ENCODE data around the gene PAN2. TPM values are rescaled to one million over a fixed set of nuclear protein-coding genes. Genes with fewer than 3 reads are reported as not detected.

Gene PAN2
- total RNA-seq, 1 experiment from 2014 or later: 15.3 TPM

DNA sequence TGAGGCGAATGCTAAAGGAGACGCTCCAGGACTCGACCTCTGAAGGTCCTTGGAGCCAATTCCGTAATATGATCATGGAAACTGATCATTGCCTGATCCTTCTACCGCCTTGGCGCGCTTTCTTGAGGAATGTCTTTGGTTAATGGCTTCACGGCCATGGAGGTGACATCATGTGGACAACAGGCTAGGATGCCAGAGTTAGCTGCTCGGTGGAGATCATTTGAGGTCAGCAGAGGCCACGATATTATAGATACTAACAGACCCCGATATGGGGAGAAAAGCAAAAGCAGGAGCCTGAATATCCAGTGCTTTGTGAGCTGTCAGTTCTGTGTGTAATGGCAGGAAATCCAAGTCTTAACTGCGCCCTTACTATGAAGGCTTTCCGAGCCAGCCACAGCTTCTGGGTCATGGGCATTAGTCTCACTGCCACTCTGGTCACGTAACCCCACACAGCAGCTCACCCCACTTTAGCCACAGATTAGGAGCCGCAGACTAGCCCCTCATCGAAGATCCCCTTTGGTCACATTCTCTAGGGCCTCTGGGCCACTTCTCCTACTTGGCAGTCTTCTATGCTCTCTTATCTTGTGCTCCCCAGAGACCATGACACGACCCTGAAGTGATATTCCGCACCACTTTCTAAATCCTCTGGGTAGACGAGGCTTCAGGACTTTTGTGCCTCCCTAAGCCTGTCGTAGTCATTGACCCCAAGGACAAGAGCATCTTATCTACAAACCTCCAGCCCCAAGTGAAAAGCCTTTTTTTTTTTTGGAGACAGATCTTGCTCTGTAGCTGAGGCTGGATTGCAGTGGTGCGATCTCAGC, 32.9 kb downstream of the PAN2 start:
- Histone ChIP-seq H3K27me3 (ENCODE audit: low read length) (no peaks in the 10 kb centered on the region), H4K20me1 (ENCODE audit: low read length) (peaks cover 23% of the 10 kb centered on the region; the same call in 1 of the 2 replicates), H3K27ac (ENCODE audit: low read length) (peak overlapping the region; percentile 56), H3K4me1 (ENCODE audit: insufficient read depth, low read length) (peaks cover 39% of the 10 kb centered on the region), H3K9me3 (ENCODE audit: low read length) (no peaks in the 10 kb centered on the region), H2AFZ (ENCODE audit: low read length) (peak overlapping the region; percentile 87), H3K4me3 (ENCODE audit: low read length) (peak overlapping the region; percentile 96), H3K9me2 (replicated peaks; ENCODE audit: low read length) (no peaks in the 10 kb centered on the region), H3K4me2 (ENCODE audit: low read length) (peak overlapping the region; percentile 86), H3K9ac (ENCODE audit: low read length) (peak overlapping the region; percentile 89), H3K36me3 (ENCODE audit: low read depth, low read length) (peaks cover 18% of the 10 kb centered on the region), H3F3A (ENCODE audit: low read length, unreplicated experiment) (no peaks in the 10 kb centered on the region), H3K79me2 (ENCODE audit: low read length) (peaks cover 42% of the 10 kb centered on the region)
- CTCF ChIA-PET: no interaction called here
- DNase-seq (no peak), ATAC-seq (peak; percentile 1; the same call in 1 of the 2 replicates)
- TSS peak; percentile 70 for BruUV-seq (replicated peaks)
- no peak for TF ChIP-seq EZH2phosphoT487 (IDR thresholded peaks at IDR 0.05; ENCODE audit: borderline replicate concordance, low read length)
- TF ChIP-seq, protein P1, sequence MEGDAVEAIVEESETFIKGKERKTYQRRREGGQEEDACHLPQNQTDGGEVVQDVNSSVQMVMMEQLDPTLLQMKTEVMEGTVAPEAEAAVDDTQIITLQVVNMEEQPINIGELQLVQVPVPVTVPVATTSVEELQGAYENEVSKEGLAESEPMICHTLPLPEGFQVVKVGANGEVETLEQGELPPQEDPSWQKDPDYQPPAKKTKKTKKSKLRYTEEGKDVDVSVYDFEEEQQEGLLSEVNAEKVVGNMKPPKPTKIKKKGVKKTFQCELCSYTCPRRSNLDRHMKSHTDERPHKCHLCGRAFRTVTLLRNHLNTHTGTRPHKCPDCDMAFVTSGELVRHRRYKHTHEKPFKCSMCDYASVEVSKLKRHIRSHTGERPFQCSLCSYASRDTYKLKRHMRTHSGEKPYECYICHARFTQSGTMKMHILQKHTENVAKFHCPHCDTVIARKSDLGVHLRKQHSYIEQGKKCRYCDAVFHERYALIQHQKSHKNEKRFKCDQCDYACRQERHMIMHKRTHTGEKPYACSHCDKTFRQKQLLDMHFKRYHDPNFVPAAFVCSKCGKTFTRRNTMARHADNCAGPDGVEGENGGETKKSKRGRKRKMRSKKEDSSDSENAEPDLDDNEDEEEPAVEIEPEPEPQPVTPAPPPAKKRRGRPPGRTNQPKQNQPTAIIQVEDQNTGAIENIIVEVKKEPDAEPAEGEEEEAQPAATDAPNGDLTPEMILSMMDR (conservative IDR thresholded peaks at IDR 0.05; ENCODE audit: low read depth, low read length): no peak
- TF ChIP-seq EZH2 (IDR thresholded peaks at IDR 0.05; ENCODE audit: low read length, unreplicated experiment): no peak
- intact Hi-C loops (cut with micrococcal nuclease): no loop called here
- POLR2A ChIA-PET (ENCODE audit: unreplicated experiment): interaction anchor here (0.6 kb wide), 1 partner anchor 197 kb away, joined by 6 read pairs; the partner anchor contains the start of gene PA2G4

DNA sequence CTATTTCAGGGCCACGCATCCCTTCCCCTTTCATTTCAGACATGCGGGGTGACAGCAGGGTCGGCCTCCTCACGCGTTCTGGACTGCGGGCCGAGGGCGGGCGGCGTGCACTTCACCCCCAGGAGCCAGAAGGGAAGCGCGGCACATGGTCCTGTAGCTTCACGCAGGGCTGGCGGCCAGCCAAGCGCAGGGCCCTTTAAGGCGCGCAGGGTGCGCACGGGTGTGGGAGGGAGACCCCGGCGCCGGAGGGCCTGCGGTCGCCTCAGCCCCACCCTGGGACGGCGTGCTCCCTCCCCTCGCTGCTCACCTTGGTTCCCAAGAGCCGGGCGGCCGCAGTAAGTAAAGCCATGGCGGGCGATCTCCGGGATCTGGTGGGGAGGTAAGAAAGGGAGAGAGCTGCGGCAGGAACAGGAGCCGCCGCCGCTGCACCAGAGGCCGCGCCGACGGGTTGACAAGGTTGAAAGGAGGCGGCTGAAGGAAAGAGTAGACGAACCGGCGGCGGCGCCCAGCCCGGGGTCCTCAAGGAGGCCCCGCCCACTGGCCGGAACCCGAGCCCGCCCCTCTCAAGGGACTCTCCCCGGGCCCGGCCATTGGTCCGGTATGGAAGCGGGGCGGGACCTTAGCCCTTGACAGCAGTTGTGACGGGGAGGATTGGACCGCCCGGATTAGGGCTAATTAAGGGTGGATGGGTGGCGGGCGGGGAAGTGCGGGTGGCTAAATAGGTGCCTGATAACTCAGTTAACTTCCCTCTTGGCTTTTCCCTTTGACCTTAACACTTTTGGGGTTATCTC, 33.8 kb downstream of the PAN2 start, which contains the start of gene CS:
Gene CS, minus strand, starts transcription at position 478 of the 791 bp plus-strand sequence. Its CDS starts 129 bp downstream, at position 349.
- H2AFZ ChIP-seq (ENCODE audit: low read length): peak within 1 kb of the TSS; percentile 87
- ChIA-PET POLR2A (ENCODE audit: unreplicated experiment) (interaction anchor here (0.6 to 0.7 kb wide), 3 partner anchors 16 to 360 kb away, joined by 3 read pairs; no protein-coding TSS in a partner anchor), CTCF (no interaction called here)
- peaks cover 50% of the 10 kb centered on the region for H3K79me2 ChIP-seq (ENCODE audit: low read length)
- intact Hi-C loops (cut with micrococcal nuclease): no loop called here
- H3K36me3 ChIP-seq (ENCODE audit: low read depth, low read length): peaks cover 18% of the 10 kb centered on the region
- no peaks in the 10 kb centered on the region for H3F3A ChIP-seq (ENCODE audit: low read length, unreplicated experiment)
- H3K9me2 ChIP-seq (replicated peaks; ENCODE audit: low read length): no peaks in the 10 kb centered on the region
- peaks cover 39% of the 10 kb centered on the region for H3K4me1 ChIP-seq (ENCODE audit: insufficient read depth, low read length)
- H3K4me3 ChIP-seq (ENCODE audit: low read length): peak within 1 kb of the TSS; percentile 96
- peak within 1 kb of the TSS; percentile 69 for H3K27ac ChIP-seq (ENCODE audit: low read length)
- no peaks in the 10 kb centered on the region for H3K27me3 ChIP-seq (ENCODE audit: low read length)
- no peaks in the 10 kb centered on the region for H3K9me3 ChIP-seq (ENCODE audit: low read length)
- ATAC-seq: peak; percentile 95
- H3K9ac ChIP-seq (ENCODE audit: low read length): peak within 1 kb of the TSS; percentile 89
- TF ChIP-seq EZH2phosphoT487 (IDR thresholded peaks at IDR 0.05; ENCODE audit: borderline replicate concordance, low read length): no peak
- TF ChIP-seq, protein P1 (conservative IDR thresholded peaks at IDR 0.05; ENCODE audit: low read depth, low read length): no peak
- TF ChIP-seq EZH2 (IDR thresholded peaks at IDR 0.05; ENCODE audit: low read length, unreplicated experiment): no peak
- BruUV-seq (replicated peaks): no TSS peak
- H3K4me2 ChIP-seq (ENCODE audit: low read length): peak within 1 kb of the TSS; percentile 87
- H4K20me1 ChIP-seq (ENCODE audit: low read length): peaks cover 23% of the 10 kb centered on the region; the same call in 1 of the 2 replicates
- peak; percentile 99 for DNase-seq

Data from PC-3 (cell line).